Activated CD4-positive, alpha-beta memory T cell treated with anti-CD3 and anti-CD28 coated beads, Interleukin-2, amount 10 ng/mL, durations not matched to agents 7 days and 5 days (primary cell): Measurements from ENCODE around the gene HLX. TPM values are rescaled to one million over a fixed set of nuclear protein-coding genes. Genes with fewer than 3 reads are reported as not detected.

Experiments used
- CTCF ChIA-PET: fragments of 350-600 bp; sonication (Branson Sonifier 250); formaldehyde crosslinking; loops from one replicate; lab custom pipeline; 2021; ENCODE audit warnings: antibody characterized with exemption, inconsistent platforms; lab: Charles Lee
- POLR2A ChIA-PET: fragments of 350-600 bp; sonication (Branson Sonifier 250); formaldehyde crosslinking; loops from one replicate; lab custom pipeline; 2021; ENCODE audit warnings: antibody characterized with exemption; lab: Charles Lee
- DNase-seq: peaks from one replicate; pipeline ENCODE4 v3.0.0-alpha.2; 2020
- H3K27ac Mint-ChIP-seq: one replicate; pipeline ENCODE4 v1.8.0; 2021; ENCODE audit warnings: mild to moderate bottlenecking, mixed read lengths
- H3K27me3 Mint-ChIP-seq: one replicate; pipeline ENCODE4 v1.8.0; 2021; ENCODE audit warnings: mixed read lengths
- H3K36me3 Mint-ChIP-seq: one replicate; pipeline ENCODE4 v1.8.0; 2021; ENCODE audit warnings: low read depth, mixed read lengths
- H3K4me1 Mint-ChIP-seq: one replicate; pipeline ENCODE4 v1.8.0; 2021; ENCODE audit warnings: mixed read lengths
- H3K4me3 Mint-ChIP-seq: one replicate; pipeline ENCODE4 v1.8.0; 2021; ENCODE audit warnings: mild to moderate bottlenecking, mixed read lengths
- H3K9me3 Mint-ChIP-seq: one replicate; pipeline ENCODE4 v1.8.0; 2021; ENCODE audit warnings: mixed read lengths
- total RNA-seq, 2 experiments: library from RNA; stranded (reverse); gene quantifications; one replicate each; pipeline ENCODE4 v1.2.3, GENCODE V29; 2021

HLX gene
- under 1 TPM; 0.20 to 0.33 TPM for total RNA-seq

- peaks cover 9% of the 10 kb centered on the region for H3K36me3 Mint-ChIP-seq
- no peak within 1 kb of the TSS for H3K27ac Mint-ChIP-seq
- DNase-seq = peak; percentile 41
- H3K4me1 Mint-ChIP-seq = peaks cover 39% of the 10 kb centered on the region
- peaks cover 82% of the 10 kb centered on the region for H3K27me3 Mint-ChIP-seq
- peak within 1 kb of the TSS; percentile 71 for H3K4me3 Mint-ChIP-seq
- ChIA-PET CTCF (interaction anchor here (0.5 to 0.7 kb wide), 2 partner anchors 78 to 328 kb away, joined by 3 read pairs; no protein-coding TSS in a partner anchor), POLR2A (no interaction called here)
- H3K9me3 Mint-ChIP-seq = no peaks in the 10 kb centered on the region
Observed at GRCh38 chr1:220879076-220879508, at the start of gene HLX. TSS of gene HLX (plus strand) at chr1:220879443. CDS start at chr1:220879858, 415 bp downstream.

DNA sequence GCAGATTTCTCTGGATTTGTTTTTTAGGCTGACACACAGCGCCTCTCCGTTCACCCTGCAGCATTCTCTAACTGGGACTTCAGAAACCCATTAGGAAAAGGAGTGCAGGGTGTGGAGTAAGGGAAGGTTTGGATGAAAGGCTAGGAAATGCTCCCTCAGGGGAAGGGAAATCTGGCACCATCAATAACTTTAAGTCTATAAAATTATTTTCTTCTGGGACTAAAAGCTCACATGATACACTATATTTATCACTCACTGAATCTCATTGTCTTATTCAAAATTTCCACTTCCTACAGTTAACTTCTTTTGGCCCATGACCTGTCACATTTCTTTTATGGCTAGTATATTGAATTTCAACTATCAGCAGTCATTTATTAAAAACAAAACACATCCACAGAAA, 45.8 kb upstream of the HLX start:
- no peak overlapping the region for H3K4me3 Mint-ChIP-seq
- no peak overlapping the region for H3K27ac Mint-ChIP-seq
- no peak for DNase-seq
- no peaks in the 10 kb centered on the region for H3K9me3 Mint-ChIP-seq
- ChIA-PET POLR2A (no interaction called here), CTCF (no interaction called here)
- no peaks in the 10 kb centered on the region for H3K4me1 Mint-ChIP-seq
- H3K36me3 Mint-ChIP-seq = no peaks in the 10 kb centered on the region
- H3K27me3 Mint-ChIP-seq = peaks cover 2% of the 10 kb centered on the region

GRCh38 chr1:220834155-220834870, 44.9 kb upstream of the HLX start:
- Mint-ChIP-seq H3K4me3 (no peak overlapping the region), H3K27ac (no peak overlapping the region), H3K9me3 (no peaks in the 10 kb centered on the region), H3K4me1 (no peaks in the 10 kb centered on the region), H3K27me3 (peaks cover 2% of the 10 kb centered on the region), H3K36me3 (no peaks in the 10 kb centered on the region)
- ChIA-PET CTCF (no interaction called here), POLR2A (no interaction called here)
- DNase-seq = no peak

DNA sequence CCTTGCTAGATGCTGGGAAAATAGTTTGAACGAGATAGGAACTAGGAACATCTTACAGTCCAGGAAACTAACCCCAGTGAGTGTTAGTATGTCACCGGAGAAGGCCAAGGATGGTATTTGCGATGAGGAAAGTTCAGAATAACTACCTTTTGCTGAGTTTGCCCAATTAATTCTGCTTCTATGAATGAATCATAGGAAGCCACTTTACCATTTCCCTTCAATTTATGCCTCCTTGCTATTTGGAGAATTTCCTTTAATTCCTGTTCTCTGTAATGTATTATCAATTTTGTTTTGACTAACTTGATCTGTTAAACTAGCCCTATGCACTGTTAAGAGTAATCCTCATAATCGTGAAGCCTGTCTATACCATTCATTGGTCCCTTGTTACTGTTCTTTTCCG, 40.7 kb upstream of the HLX start:
- H3K9me3 Mint-ChIP-seq = no peaks in the 10 kb centered on the region

GRCh38 chr1:220839474-220839873, 39.8 kb upstream of the HLX start:
- no peaks in the 10 kb centered on the region for H3K27me3 Mint-ChIP-seq
- CTCF ChIA-PET = no interaction called here
- POLR2A ChIA-PET = no interaction called here
- H3K9me3 Mint-ChIP-seq = no peaks in the 10 kb centered on the region
- H3K4me3 Mint-ChIP-seq = no peak overlapping the region
- no peak for DNase-seq
- no peaks in the 10 kb centered on the region for H3K4me1 Mint-ChIP-seq
- H3K27ac Mint-ChIP-seq = no peak overlapping the region
- no peaks in the 10 kb centered on the region for H3K36me3 Mint-ChIP-seq

More for the DNA sequence above, 40.7 kb upstream of the HLX start:
- Mint-ChIP-seq H3K4me1 (no peaks in the 10 kb centered on the region), H3K27ac (no peak overlapping the region), H3K36me3 (no peaks in the 10 kb centered on the region), H3K27me3 (no peaks in the 10 kb centered on the region), H3K4me3 (no peak overlapping the region)
- ChIA-PET POLR2A (no interaction called here), CTCF (no interaction called here)
- no peak for DNase-seq

- Mint-ChIP-seq H3K27me3 (no peaks in the 10 kb centered on the region), H3K4me3 (no peak overlapping the region), H3K4me1 (no peaks in the 10 kb centered on the region), H3K27ac (no peak overlapping the region), H3K36me3 (no peaks in the 10 kb centered on the region), H3K9me3 (no peaks in the 10 kb centered on the region)
- ChIA-PET POLR2A (no interaction called here), CTCF (no interaction called here)
- DNase-seq = no peak
Observed at GRCh38 chr1:220841293-220841692, 38.0 kb upstream of the HLX start.

- no peak overlapping the region for H3K4me3 Mint-ChIP-seq
- POLR2A ChIA-PET = no interaction called here
- no peaks in the 10 kb centered on the region for H3K4me1 Mint-ChIP-seq
- CTCF ChIA-PET = no interaction called here
- no peak for DNase-seq
- H3K9me3 Mint-ChIP-seq = no peaks in the 10 kb centered on the region
- no peak overlapping the region for H3K27ac Mint-ChIP-seq
- H3K27me3 Mint-ChIP-seq = no peaks in the 10 kb centered on the region
- H3K36me3 Mint-ChIP-seq = no peaks in the 10 kb centered on the region
Observed at GRCh38 chr1:220843481-220844011, 35.7 kb upstream of the HLX start.

GRCh38 chr1:220852408-220852807, 26.8 kb upstream of the HLX start:
- Mint-ChIP-seq H3K9me3 (no peaks in the 10 kb centered on the region), H3K36me3 (no peaks in the 10 kb centered on the region), H3K27me3 (no peaks in the 10 kb centered on the region), H3K4me1 (no peaks in the 10 kb centered on the region), H3K27ac (no peak overlapping the region), H3K4me3 (no peak overlapping the region)
- CTCF ChIA-PET = no interaction called here
- DNase-seq = no peak
- POLR2A ChIA-PET = no interaction called here

- no peak for DNase-seq
- Mint-ChIP-seq H3K4me1 (peaks cover 6% of the 10 kb centered on the region), H3K9me3 (no peaks in the 10 kb centered on the region), H3K4me3 (no peak overlapping the region), H3K27ac (no peak overlapping the region), H3K36me3 (no peaks in the 10 kb centered on the region), H3K27me3 (peaks cover 46% of the 10 kb centered on the region)
- CTCF ChIA-PET = interaction anchor here (2.1 kb wide), 1 partner anchor 331 kb away, joined by 9 read pairs; no protein-coding TSS in a partner anchor
- POLR2A ChIA-PET = no interaction called here
Observed at GRCh38 chr1:220872296-220872695, 6.9 kb upstream of the HLX start.

- Mint-ChIP-seq H3K27me3 (peaks cover 54% of the 10 kb centered on the region), H3K36me3 (no peaks in the 10 kb centered on the region), H3K9me3 (no peaks in the 10 kb centered on the region), H3K27ac (no peak overlapping the region), H3K4me3 (no peak overlapping the region), H3K4me1 (peaks cover 14% of the 10 kb centered on the region)
- POLR2A ChIA-PET = no interaction called here
- CTCF ChIA-PET = interaction anchor here (2.1 kb wide), 1 partner anchor 331 kb away, joined by 9 read pairs; no protein-coding TSS in a partner anchor
- no peak for DNase-seq
Observed at GRCh38 chr1:220873087-220873486, 6.2 kb upstream of the HLX start.

- DNase-seq = no peak
- Mint-ChIP-seq H3K27ac (no peak overlapping the region), H3K4me3 (no peak overlapping the region), H3K4me1 (peaks cover 23% of the 10 kb centered on the region), H3K9me3 (no peaks in the 10 kb centered on the region), H3K36me3 (no peaks in the 10 kb centered on the region), H3K27me3 (peaks cover 63% of the 10 kb centered on the region)
- ChIA-PET CTCF (interaction anchor here (2.1 to 2.5 kb wide), 2 partner anchors 329 to 330 kb away, joined by 9 to 12 read pairs; no protein-coding TSS in a partner anchor), POLR2A (no interaction called here)
Observed at GRCh38 chr1:220873868-220874655, 5.2 kb upstream of the HLX start.

DNA sequence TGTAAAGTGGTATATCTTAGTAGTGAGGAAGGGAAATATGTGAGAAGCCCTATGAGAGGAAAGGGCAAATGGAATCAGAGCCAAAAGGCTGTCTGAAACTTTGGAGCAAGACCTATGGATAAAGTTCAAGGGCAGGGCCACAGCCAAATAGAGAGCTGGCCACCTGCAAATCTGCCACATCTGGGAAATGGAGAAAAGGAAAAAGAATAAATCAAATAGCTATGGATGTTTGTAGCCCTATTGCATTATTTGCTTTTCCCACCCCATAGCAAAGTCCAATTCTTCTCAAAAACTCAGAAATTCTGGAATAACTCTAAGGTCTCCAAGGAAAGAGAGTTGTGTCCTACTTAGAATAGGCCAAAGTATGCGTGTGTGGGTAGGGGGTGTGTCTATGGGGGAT, 4.0 kb upstream of the HLX start:
- H3K9me3 Mint-ChIP-seq = no peaks in the 10 kb centered on the region
- CTCF ChIA-PET = interaction anchor here (2.5 kb wide), 1 partner anchor 328 kb away, joined by 12 read pairs; no protein-coding TSS in a partner anchor

More for the DNA sequence above, 4.0 kb upstream of the HLX start:
- Mint-ChIP-seq H3K36me3 (peaks cover under 1% of the 10 kb centered on the region), H3K27ac (no peak overlapping the region), H3K27me3 (peaks cover 63% of the 10 kb centered on the region), H3K4me3 (no peak overlapping the region), H3K4me1 (peaks cover 27% of the 10 kb centered on the region)
- no peak for DNase-seq
- POLR2A ChIA-PET = no interaction called here
